SJCRH30 (cell line): Measurements from ENCODE around the gene DIPK1B. TPM values are rescaled to one million over a fixed set of nuclear protein-coding genes. Genes with fewer than 3 reads are reported as not detected.
A peak's percentile ranks its signal among the peaks of the same experiment; 100 is the strongest.
"Not testable (repeated sequence)": the region's sequence is repeated elsewhere in the genome, so short reads cannot be mapped to it uniquely, and the experiment has no call there.

Experiments
- DNase-seq, 2 experiments: peaks; one replicate each; pipeline ENCODE4 v3.0.0-alpha.2; 2015 to 2020
- H3K27ac ChIP-seq: fragments of 250-450 bp; sonication (Bioruptor Pico); 2 replicates; pipeline ENCODE4 v1.5.1; 2020; ENCODE audit warnings: mild to moderate bottlenecking, moderate library complexity
- H3K27me3 ChIP-seq: fragments of 250-450 bp; sonication (Bioruptor Pico); 2 replicates; pipeline ENCODE4 v1.5.1; 2020; ENCODE audit warnings: mild to moderate bottlenecking, moderate library complexity
- H3K36me3 ChIP-seq: fragments of 250-450 bp; sonication (Bioruptor Pico); 2 replicates; pipeline ENCODE4 v1.5.1; 2020; ENCODE audit warnings: mild to moderate bottlenecking, moderate library complexity
- H3K4me1 ChIP-seq: fragments of 250-450 bp; sonication (Bioruptor Pico); 2 replicates; pipeline ENCODE4 v1.5.1; 2020; ENCODE audit warnings: mild to moderate bottlenecking, moderate library complexity
- H3K4me3 ChIP-seq: fragments of 250-450 bp; sonication (Bioruptor Pico); 2 replicates; pipeline ENCODE4 v1.5.1; 2020; ENCODE audit warnings: mild to moderate bottlenecking, moderate library complexity
- H3K9me3 ChIP-seq: fragments of 250-450 bp; sonication (Bioruptor Pico); replicated peaks from 2 replicates; pipeline ENCODE4 v1.5.1; 2020; ENCODE audit warnings: mild to moderate bottlenecking, moderate library complexity
- total RNA-seq: library from RNA; depleted of rRNA; stranded (reverse); fragments of >200 nt; shearing (Covaris generic); gene quantifications from 2 replicates; pipeline ENCODE4 v1.2.3, GENCODE V29; 2014

DIPK1B gene
- total RNA-seq, 1 experiment from 2014 or later: 5.0 TPM

DNA sequence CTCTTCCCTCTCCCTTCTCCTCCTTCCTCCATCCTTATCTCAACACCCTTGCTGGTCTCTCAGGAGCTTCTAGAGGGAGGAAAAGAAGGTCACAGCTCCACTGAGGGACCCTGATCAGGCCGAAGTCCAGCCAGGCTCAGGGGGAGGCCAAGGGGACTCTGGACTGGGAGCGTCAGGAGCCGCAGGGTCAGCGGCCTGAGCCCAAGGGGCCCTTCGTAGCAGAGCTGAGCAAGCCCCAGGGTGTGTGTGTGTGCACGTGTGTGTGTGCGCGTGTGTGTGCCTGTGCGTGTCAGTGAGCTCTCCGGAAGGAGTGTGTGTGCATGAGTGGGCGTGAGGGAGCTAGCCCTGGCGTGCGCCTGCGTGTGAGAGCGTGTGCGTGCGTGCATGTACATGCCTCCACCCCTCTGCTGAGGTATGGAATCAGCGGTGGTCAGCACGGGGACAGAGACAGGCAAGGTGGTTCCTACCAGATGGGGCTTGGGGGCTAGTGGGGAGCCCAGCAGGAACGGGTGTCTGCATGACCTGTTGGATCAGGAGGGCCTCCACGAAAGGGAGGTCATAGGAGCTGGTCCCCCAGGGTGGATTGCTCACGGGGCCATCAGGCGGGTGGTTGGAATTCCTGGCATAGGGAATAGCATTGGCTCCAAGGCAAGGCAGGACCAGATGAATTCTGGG is 15.1 kb upstream of the DIPK1B start:
- Histone ChIP-seq H3K4me1 (peaks cover 32% of the 10 kb centered on the region), H3K9me3 (no peaks in the 10 kb centered on the region), H3K27ac (no peak overlapping the region), H3K36me3 (no peaks in the 10 kb centered on the region), H3K4me3 (no peak overlapping the region), H3K27me3 (peaks cover 27% of the 10 kb centered on the region)
- no peak for DNase-seq

DNA sequence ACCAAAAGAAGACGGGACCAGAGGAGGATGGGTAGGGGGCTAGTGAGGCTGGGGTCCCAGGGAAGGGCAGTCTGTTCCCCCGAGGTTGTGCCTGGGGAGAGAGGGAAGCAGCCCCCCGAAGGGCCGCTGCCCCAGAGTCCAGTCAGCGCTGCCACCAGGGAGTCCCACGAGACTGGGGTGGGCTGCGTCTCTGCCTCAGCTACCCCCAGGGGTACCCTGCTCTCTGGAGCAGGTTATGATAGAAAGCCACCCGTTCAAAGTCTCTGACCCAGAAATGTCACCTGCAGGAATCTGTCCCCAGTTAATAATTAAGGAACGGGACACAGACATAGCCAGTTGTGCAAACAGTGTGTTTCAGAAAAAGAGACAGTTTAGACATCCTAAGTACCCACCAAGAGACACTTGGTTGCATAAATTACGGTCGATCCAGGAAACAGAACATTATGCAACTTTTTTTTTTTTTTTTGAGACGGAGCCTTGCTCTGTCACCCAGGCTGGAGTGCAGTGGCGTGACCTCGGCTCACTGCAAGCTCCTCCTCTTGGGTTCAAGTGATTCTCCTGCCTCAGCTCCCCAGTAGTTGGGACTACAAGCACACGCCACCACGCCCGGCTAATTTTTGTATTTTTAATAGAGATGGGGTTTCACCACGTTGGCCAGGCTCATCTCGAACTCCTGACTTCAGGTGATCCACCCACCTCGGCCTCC is 14.4 kb upstream of the DIPK1B start:
- Histone ChIP-seq H3K9me3 (no peaks in the 10 kb centered on the region), H3K4me1 (peaks cover 32% of the 10 kb centered on the region), H3K36me3 (no peaks in the 10 kb centered on the region), H3K27me3 (peaks cover 21% of the 10 kb centered on the region), H3K27ac (no peak overlapping the region), H3K4me3 (no peak overlapping the region)
- DNase-seq: no peak

DNA sequence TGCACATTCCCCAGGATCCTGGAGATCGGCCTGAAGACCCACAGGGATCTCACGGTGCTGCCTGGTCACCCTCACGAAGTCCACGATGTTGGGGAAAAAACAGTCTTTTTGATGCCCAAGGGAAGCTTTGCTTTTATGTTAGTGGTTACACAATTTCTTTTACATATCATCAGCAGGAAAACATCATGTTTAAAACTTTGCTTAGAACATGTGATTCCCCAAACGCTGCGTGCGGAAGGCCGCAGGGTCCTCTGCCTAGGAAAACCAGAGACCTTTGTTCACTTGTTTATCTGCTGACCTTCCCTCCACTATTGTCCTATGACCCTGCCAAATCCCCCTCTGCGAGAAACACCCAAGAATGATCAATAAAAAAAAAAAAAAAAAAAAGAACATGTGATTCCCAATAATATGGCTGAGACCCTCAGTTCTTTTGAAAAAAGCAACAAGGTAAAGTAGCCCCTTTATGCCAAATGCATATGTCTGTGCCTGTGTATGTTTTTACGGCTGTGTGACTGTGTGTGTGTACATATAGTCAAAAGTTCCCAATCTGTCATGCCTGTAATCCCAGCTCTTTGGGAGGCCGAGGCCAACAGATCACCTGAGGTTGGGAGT is 13.6 kb upstream of the DIPK1B start:
- no peaks in the 10 kb centered on the region for H3K36me3 ChIP-seq

GRCh38 chr9:136700304-136700703 is 12.1 kb upstream of the DIPK1B start:
- H3K27me3 ChIP-seq: peaks cover 21% of the 10 kb centered on the region
- H3K36me3 ChIP-seq: no peaks in the 10 kb centered on the region
- DNase-seq: no peak
- no peak overlapping the region for H3K27ac ChIP-seq
- no peaks in the 10 kb centered on the region for H3K9me3 ChIP-seq
- H3K4me1 ChIP-seq: peaks cover 21% of the 10 kb centered on the region
- H3K4me3 ChIP-seq: no peak overlapping the region

More for the DNA sequence above, 13.6 kb upstream of the DIPK1B start:
- H3K27me3 ChIP-seq: peaks cover 19% of the 10 kb centered on the region
- H3K9me3 ChIP-seq: no peaks in the 10 kb centered on the region
- H3K27ac ChIP-seq: no peak overlapping the region
- peaks cover 32% of the 10 kb centered on the region for H3K4me1 ChIP-seq
- no peak for DNase-seq
- no peak overlapping the region for H3K4me3 ChIP-seq

DNA sequence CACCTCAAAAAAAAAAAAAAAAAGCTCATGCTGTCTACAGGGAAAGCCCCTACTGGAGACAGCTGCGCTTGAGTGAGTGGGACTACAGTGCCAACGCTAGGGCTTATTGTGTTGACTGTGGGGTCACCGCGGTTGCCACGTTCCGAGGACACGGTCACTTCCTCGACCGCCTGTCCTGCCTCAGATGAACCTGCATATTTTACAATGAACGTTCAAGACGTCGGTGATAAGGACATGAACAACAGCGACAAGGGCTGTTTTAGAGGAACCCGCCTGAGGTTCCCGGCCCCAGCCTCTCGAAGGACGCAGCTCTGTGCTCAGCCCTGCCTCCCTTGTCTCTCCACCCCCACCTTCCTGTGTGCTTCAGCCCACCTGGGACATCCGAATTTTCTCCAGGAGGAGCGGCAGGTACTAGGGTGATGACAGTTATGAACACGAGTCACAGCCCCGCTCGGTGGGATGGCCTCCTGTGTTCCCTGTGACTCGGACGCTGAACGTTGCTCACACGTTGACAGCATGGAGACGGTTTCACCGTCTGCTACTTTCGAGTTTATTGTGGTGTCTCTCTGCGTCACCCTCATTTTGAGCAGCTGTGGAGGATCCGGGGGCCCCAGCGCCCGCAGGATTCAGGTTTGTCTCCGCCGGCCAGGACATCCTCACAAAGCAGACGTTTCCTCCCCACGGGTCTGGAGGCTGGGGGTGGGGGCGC is 11.3 kb upstream of the DIPK1B start:
- DNase-seq: peak; percentile 65 to 66

GRCh38 chr9:136701668-136702053 is 10.7 kb upstream of the DIPK1B start:
- Histone ChIP-seq H3K27me3 (peaks cover 30% of the 10 kb centered on the region), H3K36me3 (no peaks in the 10 kb centered on the region), H3K4me1 (peaks cover 9% of the 10 kb centered on the region), H3K9me3 (no peaks in the 10 kb centered on the region), H3K4me3 (peak overlapping the region; percentile 28; the same call in 1 of the 2 replicates), H3K27ac (no peak overlapping the region; the same call in 1 of the 2 replicates)
- DNase-seq: no peak

More for the DNA sequence above, 11.3 kb upstream of the DIPK1B start:
- H3K4me1 ChIP-seq: peaks cover 13% of the 10 kb centered on the region
- H3K27ac ChIP-seq: peak overlapping the region; percentile 47
- no peaks in the 10 kb centered on the region for H3K36me3 ChIP-seq
- no peaks in the 10 kb centered on the region for H3K9me3 ChIP-seq
- H3K27me3 ChIP-seq: peaks cover 27% of the 10 kb centered on the region
- H3K4me3 ChIP-seq: peak overlapping the region; percentile 28

GRCh38 chr9:136703276-136703860 is 9.0 kb upstream of the DIPK1B start:
- peaks cover 38% of the 10 kb centered on the region for H3K27me3 ChIP-seq

DNA sequence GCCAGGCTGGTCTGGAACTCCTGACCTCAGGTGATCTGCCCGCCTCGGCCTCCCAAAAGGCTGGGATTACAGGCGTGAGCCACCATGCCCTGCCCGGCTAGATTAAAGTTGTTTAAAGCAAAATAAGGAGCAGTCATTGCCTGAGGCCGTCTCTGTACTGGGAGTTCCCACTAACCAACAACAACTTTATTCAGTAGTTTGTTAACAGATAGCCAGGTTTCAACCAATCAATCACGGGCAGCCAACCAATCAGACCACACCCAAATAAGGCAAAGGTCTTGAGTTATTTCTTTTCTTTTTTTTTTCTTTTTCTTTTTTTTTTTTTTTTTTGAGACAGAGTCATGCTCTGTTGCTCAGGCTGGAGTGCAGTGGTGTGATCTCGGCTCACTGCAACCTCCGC is 7.6 kb upstream of the DIPK1B start:
- peaks cover 43% of the 10 kb centered on the region for H3K27me3 ChIP-seq
- not testable (repeated sequence) for DNase-seq, H3K9me3 ChIP-seq, H3K4me1 ChIP-seq, H3K36me3 ChIP-seq, H3K4me3 ChIP-seq, H3K27ac ChIP-seq

More at GRCh38 chr9:136703276-136703860, 9.0 kb upstream of the DIPK1B start:
- no peak for DNase-seq
- Histone ChIP-seq H3K4me1 (peaks cover 9% of the 10 kb centered on the region), H3K4me3 (no peak overlapping the region), H3K27ac (no peak overlapping the region), H3K36me3 (no peaks in the 10 kb centered on the region), H3K9me3 (no peaks in the 10 kb centered on the region)

- Histone ChIP-seq H3K27ac (no peak overlapping the region), H3K9me3 (no peaks in the 10 kb centered on the region), H3K4me1 (peaks cover 9% of the 10 kb centered on the region), H3K4me3 (no peak overlapping the region), H3K27me3 (peaks cover 45% of the 10 kb centered on the region), H3K36me3 (no peaks in the 10 kb centered on the region)
- no peak for DNase-seq
Measured at GRCh38 chr9:136705564-136705963, 6.8 kb upstream of the DIPK1B start.

DNA sequence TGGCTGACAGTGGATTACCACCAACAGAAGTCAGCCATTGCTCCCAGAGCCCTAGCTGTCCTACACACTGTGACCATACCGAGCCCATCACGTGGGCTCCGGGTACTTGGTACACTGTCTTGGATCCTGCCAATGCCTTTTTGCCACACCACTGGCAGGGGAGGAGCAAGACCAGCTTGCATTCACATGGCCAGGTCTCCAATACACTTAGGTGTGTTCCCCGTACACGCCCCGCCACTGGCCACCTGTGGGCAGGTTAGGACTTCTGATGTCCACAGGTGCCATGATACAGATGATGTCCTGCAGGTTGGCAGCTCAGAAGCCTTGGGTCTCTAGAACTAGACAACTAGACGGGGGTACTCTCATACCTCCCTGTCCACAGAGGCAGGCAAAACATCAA is 5.4 kb upstream of the DIPK1B start:
- H3K4me1 ChIP-seq: peaks cover 4% of the 10 kb centered on the region
- no peak overlapping the region for H3K27ac ChIP-seq
- no peak overlapping the region for H3K4me3 ChIP-seq
- peaks cover 40% of the 10 kb centered on the region for H3K27me3 ChIP-seq
- no peak for DNase-seq
- no peaks in the 10 kb centered on the region for H3K36me3 ChIP-seq
- no peaks in the 10 kb centered on the region for H3K9me3 ChIP-seq

- Histone ChIP-seq H3K27ac (no peak overlapping the region), H3K4me3 (no peak overlapping the region), H3K36me3 (no peaks in the 10 kb centered on the region), H3K9me3 (no peaks in the 10 kb centered on the region), H3K27me3 (peaks cover 43% of the 10 kb centered on the region), H3K4me1 (peaks cover 7% of the 10 kb centered on the region)
- no peak for DNase-seq
Measured at GRCh38 chr9:136707849-136708517, 4.4 kb upstream of the DIPK1B start.

- no peaks in the 10 kb centered on the region for H3K9me3 ChIP-seq
- H3K4me1 ChIP-seq: peaks cover 21% of the 10 kb centered on the region
- H3K27me3 ChIP-seq: peaks cover 53% of the 10 kb centered on the region
- H3K36me3 ChIP-seq: no peaks in the 10 kb centered on the region
- no peak overlapping the region for H3K27ac ChIP-seq
- no peak overlapping the region for H3K4me3 ChIP-seq
- no peak for DNase-seq
Measured at GRCh38 chr9:136709454-136710109, 2.8 kb upstream of the DIPK1B start.

DNA sequence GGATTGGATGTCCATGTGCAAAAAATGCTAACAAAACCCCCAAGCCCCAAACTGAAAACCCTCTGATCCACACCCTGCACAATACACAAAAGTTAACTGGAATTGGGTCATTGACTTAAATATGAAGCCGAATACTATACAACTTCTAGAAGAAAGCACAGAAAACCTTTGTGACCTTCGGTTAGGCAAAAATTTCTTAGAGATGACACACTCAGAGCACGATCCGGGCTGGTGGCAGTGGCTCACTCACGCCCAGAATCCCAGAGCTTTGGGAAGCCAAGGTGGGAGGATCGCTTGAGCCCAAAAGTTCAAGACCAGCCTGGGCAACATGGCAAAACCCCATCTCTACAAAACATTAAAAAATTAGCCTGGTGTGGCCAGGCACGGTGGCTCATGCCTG is 1.8 kb upstream of the DIPK1B start:
- no peak overlapping the region for H3K27ac ChIP-seq
- H3K4me1 ChIP-seq: peaks cover 27% of the 10 kb centered on the region
- H3K9me3 ChIP-seq: no peaks in the 10 kb centered on the region
- peaks cover 49% of the 10 kb centered on the region for H3K27me3 ChIP-seq
- no peak for DNase-seq
- no peak overlapping the region for H3K4me3 ChIP-seq
- no peaks in the 10 kb centered on the region for H3K36me3 ChIP-seq

DNA sequence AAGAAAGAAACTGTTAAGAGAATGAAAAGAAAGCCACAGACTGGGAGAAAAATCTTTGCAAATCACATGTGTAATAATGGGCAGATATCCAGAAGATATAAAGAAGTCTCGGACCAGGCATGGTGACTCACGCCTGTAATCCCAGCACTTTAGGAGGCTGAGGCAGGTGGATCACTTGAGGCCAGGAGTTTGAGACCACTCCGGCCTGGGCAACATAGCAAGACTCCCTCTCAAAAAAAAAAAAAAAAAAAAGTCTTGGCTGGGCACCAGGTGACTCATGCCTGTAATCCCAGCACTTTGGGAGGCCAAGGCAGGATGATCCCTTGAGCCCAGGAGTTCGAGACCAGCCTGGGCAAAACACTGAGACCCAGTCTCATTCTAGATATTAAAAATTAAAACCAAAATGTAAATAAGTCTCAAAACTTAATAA is 1.1 kb upstream of the DIPK1B start:
- H3K27ac ChIP-seq, H3K4me3 ChIP-seq, H3K9me3 ChIP-seq, DNase-seq, H3K36me3 ChIP-seq: not testable (repeated sequence)
- Histone ChIP-seq H3K4me1 (peaks cover 27% of the 10 kb centered on the region), H3K27me3 (peaks cover 44% of the 10 kb centered on the region)
